ENCODE results near the gene COP1.

- TF ChIP-seq CTCF (IDR thresholded peaks at IDR 0.05) (no peak), POLR2A (IDR thresholded peaks at IDR 0.05; ENCODE audit: low read depth) (no peak)
Measured at GRCh38 chr1:176187001-176187400, 20.1 kb downstream of the COP1 start.
